Immature natural killer cell (primary cell): ENCODE results near the gene COL4A2. TPM values are rescaled to one million over a fixed set of nuclear protein-coding genes. Genes with fewer than 3 reads are reported as not detected.
A peak's percentile ranks its signal among the peaks of the same experiment; 100 is the strongest.

ENCODE experiments used
- DNase-seq, 3 donors: peaks; one replicate each; pipeline ENCODE4 v3.0.0; 2022; ENCODE audit warnings: mixed read lengths in 1 of 3
- H3K27ac Mint-ChIP-seq, 6 donors: one replicate each; pipeline ENCODE4 v1.8.0; 2020; ENCODE audit warnings: mixed read lengths in 6 of 6, mild to moderate bottlenecking in 5 of 6, inconsistent platforms in 4 of 6, moderate library complexity in 3 of 6
- H3K27me3 Mint-ChIP-seq, 3 donors: one replicate each; pipeline ENCODE4 v1.8.0; 2020 to 2021; ENCODE audit warnings: low read depth in 3 of 3, mild to moderate bottlenecking in 3 of 3, mixed read lengths in 3 of 3, moderate library complexity in 3 of 3, inconsistent platforms in 1 of 3
- H3K36me3 Mint-ChIP-seq, 3 donors: one replicate each; pipeline ENCODE4 v1.8.0; 2020; ENCODE audit warnings: mixed read lengths in 3 of 3, inconsistent platforms in 2 of 3, mild to moderate bottlenecking in 2 of 3
- H3K4me1 Mint-ChIP-seq, 2 donors: one replicate each; pipeline ENCODE4 v1.8.0; 2020; ENCODE audit warnings: inconsistent platforms in 2 of 2, mild to moderate bottlenecking in 2 of 2, mixed read lengths in 2 of 2, moderate library complexity in 1 of 2
- H3K4me3 Mint-ChIP-seq, 5 donors: one replicate each; pipeline ENCODE4 v1.8.0; 2020; ENCODE audit warnings: mild to moderate bottlenecking in 5 of 5, mixed read lengths in 5 of 5, inconsistent platforms in 3 of 5, moderate library complexity in 3 of 5
- H3K9me3 Mint-ChIP-seq, 6 donors: one replicate each; pipeline ENCODE4 v1.8.0; 2020; ENCODE audit warnings: mild to moderate bottlenecking in 6 of 6, mixed read lengths in 6 of 6, inconsistent platforms in 4 of 6, moderate library complexity in 3 of 6
- polyA plus RNA-seq, 3 donors: library from polyadenylated mRNA; unstranded; fragments of 300-500 nt; fragmentation: Illumina TruSeq; gene quantifications; one replicate each; pipeline ENCODE4 v1.2.3, GENCODE V29; 2021

The COL4A2 gene
- polyA plus RNA-seq, 3 donors from 2014 or later = not detected

DNA sequence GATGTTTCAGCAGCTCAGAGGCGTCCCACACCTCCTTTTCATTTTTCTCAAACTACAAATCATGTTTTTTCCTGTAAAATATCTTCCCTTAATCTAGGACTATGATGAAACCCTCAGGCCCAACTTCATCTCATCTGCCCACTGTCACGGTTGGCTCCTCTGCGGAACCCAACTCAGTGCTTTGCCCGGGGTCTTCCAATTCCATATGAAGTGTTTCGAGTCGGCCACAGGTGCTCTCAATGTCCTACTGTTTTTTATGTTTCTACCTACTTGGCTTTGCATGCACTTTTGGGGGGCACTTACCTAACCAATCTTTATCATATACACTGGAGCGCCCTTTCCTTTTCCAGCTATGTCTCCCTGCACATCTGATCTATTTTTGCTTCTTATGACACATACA lies 28.2 kb upstream of the COL4A2 start:
- Mint-ChIP-seq H3K27me3 (peaks cover 5 to 7% (median 6%) of the 10 kb centered on the region in 3 donors), H3K9me3 (no peaks in the 10 kb centered on the region), H3K27ac (no peak overlapping the region), H3K4me3 (no peak overlapping the region), H3K36me3 (no peaks in the 10 kb centered on the region), H3K4me1 (no peaks in the 10 kb centered on the region)
- DNase-seq = no peak

DNA sequence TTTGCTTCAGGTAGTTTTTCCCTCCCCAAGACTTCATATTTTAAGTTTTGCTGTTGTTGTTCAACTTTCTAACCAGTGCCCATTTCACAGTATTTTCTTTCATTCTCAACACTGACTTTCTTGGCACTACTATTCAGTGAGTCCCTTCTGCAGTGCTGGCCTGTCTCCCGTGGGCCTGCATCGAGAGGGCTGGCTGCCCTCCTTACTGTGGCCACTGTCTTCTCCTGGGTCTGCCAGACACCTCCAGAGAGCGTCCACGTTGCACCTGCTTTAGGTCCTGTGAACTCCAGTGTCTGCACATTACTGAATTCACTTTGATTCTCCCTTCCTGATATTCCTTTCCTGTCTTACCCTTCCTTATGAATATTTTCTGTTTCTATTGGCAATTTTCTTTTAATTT lies 27.4 kb upstream of the COL4A2 start:
- Mint-ChIP-seq H3K27me3 (peaks cover 6 to 7% (median 6%) of the 10 kb centered on the region in 3 donors), H3K4me1 (no peaks in the 10 kb centered on the region), H3K27ac (no peak overlapping the region), H3K9me3 (no peaks in the 10 kb centered on the region), H3K36me3 (no peaks in the 10 kb centered on the region), H3K4me3 (no peak overlapping the region)
- DNase-seq = no peak

DNA sequence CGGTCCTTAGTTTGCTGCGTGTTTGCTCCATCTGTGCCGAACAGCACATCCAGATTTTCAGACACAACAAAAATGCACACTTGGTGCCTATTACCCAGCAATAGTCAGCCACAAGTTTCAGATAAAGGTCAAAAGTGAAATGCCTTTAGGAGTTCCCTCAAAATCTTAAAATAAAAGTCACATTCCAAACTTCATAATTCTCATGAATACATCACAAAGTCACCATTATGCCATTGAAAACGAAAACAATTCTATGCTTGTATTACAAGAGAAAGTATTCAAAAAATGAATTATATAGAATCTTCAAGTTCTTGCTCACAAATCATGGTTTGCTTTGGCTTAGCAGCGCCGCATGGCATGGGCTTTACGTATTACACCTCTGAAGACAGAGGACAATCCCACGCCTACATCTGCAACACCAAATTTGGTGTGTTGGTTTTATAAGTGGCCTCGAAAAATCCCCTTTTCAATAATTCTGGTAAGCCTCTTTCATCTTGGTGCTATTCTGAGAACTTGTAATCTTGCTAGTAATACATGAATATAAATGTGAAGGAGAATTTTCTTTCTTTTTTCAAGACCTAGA lies 26.8 kb upstream of the COL4A2 start:
- H3K27me3 Mint-ChIP-seq = peaks cover 6 to 7% (median 6%) of the 10 kb centered on the region in 3 donors
- H3K4me3 Mint-ChIP-seq = no peak overlapping the region
- H3K4me1 Mint-ChIP-seq = no peaks in the 10 kb centered on the region
- no peaks in the 10 kb centered on the region for H3K36me3 Mint-ChIP-seq
- no peaks in the 10 kb centered on the region for H3K9me3 Mint-ChIP-seq
- DNase-seq = no peak
- no peak overlapping the region for H3K27ac Mint-ChIP-seq

DNA sequence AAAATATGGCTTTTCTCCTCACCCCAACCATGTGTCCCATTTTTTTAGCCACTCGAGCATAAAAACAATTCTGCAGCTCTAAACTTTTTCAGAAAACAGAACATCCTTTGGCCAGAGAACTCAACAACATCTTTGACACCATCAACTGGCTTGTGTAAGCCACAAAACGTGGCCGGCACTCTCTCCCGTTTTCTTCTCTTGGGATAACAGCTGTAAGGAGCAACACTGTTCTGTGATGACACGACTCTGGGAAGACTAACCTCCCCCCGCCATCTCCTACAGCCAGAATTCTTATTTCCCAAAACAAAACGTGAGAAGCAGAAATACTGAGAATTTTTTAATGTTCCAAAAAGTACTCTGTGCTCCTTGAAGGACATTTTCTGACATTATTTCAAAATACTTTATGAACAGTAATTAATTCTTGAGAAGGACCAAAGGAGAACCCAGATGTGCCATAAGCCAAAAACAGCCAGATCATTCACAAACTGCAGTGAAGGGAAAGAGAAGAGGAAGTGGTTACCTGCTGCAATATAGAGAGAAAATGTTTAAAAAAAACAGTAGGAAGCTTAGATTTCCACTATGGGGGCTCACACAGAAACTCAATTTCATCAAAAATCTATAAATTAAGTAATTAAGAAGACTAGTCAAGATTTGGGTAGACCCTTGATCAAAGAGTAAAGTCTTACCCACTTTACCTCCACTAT lies 25.9 kb upstream of the COL4A2 start:
- H3K4me3 Mint-ChIP-seq = no peak overlapping the region
- H3K27me3 Mint-ChIP-seq = peaks cover 6 to 9% (median 6%) of the 10 kb centered on the region in 3 donors
- peak overlapping the region in 1 of 6 donors; percentile 52 for H3K27ac Mint-ChIP-seq
- no peaks in the 10 kb centered on the region for H3K9me3 Mint-ChIP-seq
- no peak for DNase-seq
- H3K36me3 Mint-ChIP-seq = no peaks in the 10 kb centered on the region
- no peaks in the 10 kb centered on the region for H3K4me1 Mint-ChIP-seq

DNA sequence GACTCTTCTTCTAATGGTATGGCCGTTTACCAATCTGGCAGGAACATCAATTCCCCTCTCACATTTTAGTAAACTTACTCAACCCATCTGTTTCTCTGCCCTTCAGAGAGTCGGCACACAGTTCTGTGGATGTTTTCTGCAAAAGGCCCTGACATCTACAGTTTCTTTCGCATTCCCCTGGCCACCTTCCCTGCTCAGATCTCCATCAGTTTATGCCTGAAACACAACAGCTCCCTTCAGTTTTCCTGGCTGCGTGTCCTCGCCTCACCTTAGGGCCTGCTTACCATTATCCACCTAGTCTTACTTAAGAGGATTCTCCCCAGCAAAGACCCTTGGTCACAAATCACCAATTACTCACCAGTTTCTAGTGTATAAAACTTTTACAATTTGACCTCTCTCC lies 25.3 kb upstream of the COL4A2 start:
- H3K9me3 Mint-ChIP-seq = no peaks in the 10 kb centered on the region
- no peak overlapping the region for H3K27ac Mint-ChIP-seq
- no peaks in the 10 kb centered on the region for H3K36me3 Mint-ChIP-seq
- H3K4me3 Mint-ChIP-seq = no peak overlapping the region
- H3K4me1 Mint-ChIP-seq = no peaks in the 10 kb centered on the region
- peaks cover 6 to 9% (median 6%) of the 10 kb centered on the region in 3 donors for H3K27me3 Mint-ChIP-seq
- no peak for DNase-seq

DNA sequence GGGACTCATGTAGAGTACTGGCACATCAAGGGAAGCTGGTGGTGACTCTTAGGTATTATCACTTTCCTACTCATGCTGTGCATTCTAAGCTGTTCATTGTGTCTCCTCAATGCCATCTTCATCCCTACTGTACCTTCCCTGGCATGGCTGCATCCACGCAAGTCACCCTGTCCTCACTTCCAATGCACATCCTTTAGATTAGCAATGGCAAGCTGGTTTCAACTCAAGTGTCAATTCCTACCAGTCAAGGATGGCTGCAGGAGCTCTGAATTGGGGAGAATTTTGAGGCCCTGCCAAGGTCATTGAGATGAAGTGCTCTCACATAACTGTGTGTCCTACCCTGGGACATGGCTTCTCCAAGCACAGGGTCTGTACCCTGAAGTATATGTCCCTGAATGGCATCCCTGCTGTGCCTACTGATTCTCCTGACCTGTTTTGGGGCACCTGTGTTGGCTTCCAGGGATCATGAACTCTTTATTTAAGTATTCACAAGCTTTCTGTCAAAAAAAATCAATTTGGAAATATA lies 24.7 kb upstream of the COL4A2 start:
- Mint-ChIP-seq H3K4me3 (no peak overlapping the region), H3K27ac (no peak overlapping the region)

DNA sequence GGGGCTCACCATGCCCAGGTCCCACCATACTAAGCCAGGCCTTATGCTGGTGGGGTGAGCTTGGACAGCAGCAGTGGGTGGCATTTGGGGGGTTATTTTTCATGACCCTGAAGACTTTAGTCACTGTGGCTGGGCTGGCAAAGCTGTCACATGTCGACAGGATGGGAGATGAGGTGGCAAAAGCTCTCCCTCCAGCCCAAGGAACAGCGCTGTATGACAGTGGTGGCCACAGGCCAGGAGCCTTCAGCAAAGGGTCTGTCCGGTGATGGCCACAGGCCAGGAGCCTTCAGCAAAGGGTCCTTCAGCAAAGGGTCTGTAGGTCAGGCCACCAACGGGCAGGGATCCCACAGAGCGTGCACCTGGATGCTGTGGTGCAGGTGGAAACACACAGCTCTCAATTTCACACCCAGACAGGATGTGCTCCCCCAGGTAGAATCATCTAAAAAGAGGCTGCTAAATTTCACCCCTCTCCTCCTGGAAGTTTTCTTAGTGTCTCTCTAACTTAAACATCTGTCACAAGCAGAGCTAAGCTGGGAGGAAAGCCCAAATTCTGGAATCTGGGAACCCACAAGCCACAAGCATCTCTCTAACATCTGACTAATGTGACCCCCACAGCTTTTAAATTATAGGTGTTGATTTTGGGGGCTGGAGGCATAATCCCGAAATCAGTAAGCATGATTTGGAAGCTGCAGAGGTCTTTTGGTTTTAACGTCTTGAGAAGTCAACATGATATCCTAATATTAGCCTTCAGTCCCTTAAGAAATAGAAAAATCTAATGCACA lies 23.2 kb upstream of the COL4A2 start:
- no peaks in the 10 kb centered on the region for H3K36me3 Mint-ChIP-seq
- H3K4me3 Mint-ChIP-seq = no peak overlapping the region
- no peak for DNase-seq
- H3K27me3 Mint-ChIP-seq = peaks cover 4 to 11% (median 4%) of the 10 kb centered on the region in 3 donors
- H3K27ac Mint-ChIP-seq = no peak overlapping the region
- no peaks in the 10 kb centered on the region for H3K9me3 Mint-ChIP-seq
- H3K4me1 Mint-ChIP-seq = no peaks in the 10 kb centered on the region

More for the DNA sequence above, 24.7 kb upstream of the COL4A2 start:
- H3K9me3 Mint-ChIP-seq = no peaks in the 10 kb centered on the region
- H3K36me3 Mint-ChIP-seq = no peaks in the 10 kb centered on the region
- H3K27me3 Mint-ChIP-seq = peaks cover 6 to 9% (median 7%) of the 10 kb centered on the region in 3 donors
- no peaks in the 10 kb centered on the region for H3K4me1 Mint-ChIP-seq
- DNase-seq = no peak

DNA sequence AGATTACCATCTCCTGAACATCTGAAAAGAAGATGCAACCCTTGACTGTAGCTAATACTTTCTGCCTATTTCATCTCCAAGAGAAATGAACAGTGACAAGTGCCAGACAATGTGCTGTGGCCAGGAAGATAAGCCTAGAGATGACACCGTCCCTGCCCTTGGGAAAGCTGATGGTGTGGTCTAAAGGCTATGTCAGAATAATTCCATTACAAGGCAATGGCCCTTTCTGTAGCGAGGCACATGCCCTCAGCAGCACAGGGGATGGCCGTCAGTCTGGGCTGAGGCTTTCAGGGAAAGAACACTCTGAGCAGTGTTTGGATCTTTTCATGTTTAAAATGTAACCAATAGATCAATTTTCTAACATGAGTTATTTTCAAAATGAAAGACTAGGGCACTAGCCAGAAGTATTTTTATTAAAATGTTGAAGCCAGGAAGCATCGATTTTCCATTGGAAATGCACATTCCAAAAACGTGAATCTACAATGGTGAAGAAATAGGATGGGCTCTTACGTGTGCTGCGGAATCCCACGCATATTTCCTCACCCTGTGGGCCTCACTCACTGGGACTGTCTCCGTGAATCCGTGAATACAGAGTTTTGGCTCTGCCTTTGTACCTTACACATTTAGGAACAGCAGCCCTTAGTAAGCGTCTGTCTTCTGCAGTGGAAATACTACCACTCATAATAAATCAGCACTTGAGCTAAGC lies 22.2 kb upstream of the COL4A2 start:
- no peaks in the 10 kb centered on the region for H3K36me3 Mint-ChIP-seq
- no peak overlapping the region for H3K27ac Mint-ChIP-seq
- DNase-seq = no peak
- no peak overlapping the region for H3K4me3 Mint-ChIP-seq
- H3K27me3 Mint-ChIP-seq = peaks cover 4 to 8% (median 4%) of the 10 kb centered on the region in 3 donors
- H3K4me1 Mint-ChIP-seq = no peaks in the 10 kb centered on the region
- H3K9me3 Mint-ChIP-seq = no peaks in the 10 kb centered on the region

DNA sequence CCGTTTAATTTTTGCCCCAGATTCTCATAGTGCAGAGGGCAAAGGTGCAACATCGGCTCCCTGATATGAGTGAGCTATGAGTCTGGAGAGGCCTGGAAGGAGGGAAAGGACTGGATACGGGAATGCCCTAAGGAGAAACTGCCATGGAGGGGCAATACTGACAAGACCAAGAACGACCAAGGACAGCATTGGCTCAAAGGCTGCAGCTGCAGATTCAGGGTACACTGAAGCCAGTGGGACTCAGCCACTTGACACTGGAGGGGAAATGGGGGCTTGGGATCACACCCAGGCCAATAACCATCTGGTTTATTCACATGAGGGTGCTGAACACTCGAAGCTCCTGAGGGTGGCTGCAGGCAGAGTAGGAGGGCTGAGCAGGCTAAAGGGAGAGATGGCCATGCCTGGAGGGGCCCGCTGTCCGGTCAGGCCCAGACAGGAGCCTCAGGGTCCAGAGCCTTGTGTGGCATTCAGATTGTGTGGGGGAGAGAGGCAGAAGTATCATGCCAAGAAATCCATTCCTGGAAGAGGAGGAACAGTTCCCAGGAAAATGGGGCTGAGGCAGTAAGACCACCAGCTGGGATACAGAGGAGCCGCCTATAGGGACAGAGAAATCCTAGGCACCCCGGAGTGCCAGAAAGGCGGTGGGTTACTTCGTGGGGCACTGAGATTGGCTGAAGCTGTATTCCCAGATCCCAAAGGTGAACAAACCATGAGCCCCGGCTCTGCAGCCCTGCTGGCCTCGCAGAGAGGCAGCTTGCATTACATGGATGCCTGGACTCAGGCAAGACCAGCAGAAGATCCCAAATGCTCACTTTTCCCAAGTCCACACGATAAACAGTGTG lies 20.9 kb upstream of the COL4A2 start:
- Mint-ChIP-seq H3K9me3 (no peaks in the 10 kb centered on the region), H3K36me3 (no peaks in the 10 kb centered on the region), H3K4me1 (no peaks in the 10 kb centered on the region), H3K4me3 (no peak overlapping the region), H3K27me3 (peaks cover 4 to 6% (median 4%) of the 10 kb centered on the region in 3 donors), H3K27ac (no peak overlapping the region)
- DNase-seq = no peak

DNA sequence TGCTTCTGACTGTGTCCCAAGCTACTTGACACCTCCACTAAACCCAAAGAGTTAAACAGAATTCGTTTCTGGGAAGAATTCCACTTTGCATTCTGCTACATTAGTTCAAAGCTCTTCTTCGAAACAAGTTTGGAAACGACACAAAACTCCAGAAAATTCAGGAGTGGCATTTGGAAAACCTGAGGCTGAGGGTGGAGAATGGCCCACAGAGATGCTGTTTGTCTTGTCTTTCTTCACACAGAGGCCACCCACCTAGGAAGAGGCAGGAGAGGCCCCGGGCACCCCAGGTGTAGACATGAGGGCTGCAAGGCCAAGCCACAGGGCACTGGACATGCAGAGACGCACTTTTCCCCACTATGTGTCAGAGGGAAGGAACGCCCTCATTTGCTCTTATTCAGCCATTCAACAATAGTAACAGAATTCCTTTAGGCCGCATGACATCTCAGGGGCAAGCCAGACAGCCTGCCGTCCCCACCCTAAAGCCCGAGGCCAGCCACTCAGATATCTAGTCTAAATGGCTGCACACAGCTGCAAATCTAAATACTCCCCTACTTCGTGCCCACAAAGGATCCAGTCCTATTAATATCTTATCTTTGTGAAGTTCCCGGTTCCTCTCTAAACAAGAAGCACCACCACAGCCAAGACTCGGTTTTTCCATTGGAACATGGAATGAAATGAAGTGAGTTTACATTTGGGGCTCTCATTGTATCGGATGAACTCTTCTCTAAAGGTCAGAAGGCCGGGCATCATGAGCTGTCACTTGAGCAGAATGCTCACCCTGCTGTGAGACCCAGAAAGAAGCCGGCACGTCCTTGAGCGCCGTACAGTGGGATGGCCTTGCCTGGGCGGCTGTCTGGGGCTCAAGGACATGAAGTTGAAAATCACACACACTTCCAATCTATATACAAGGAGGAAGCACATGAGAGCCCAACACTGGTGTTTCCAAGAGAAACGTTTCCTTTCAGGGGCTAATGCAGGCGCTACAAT lies 20.0 kb upstream of the COL4A2 start:
- peaks cover 1 to 6% (median 1%) of the 10 kb centered on the region in 3 donors for H3K27me3 Mint-ChIP-seq
- no peak overlapping the region for H3K27ac Mint-ChIP-seq
- no peak overlapping the region for H3K4me3 Mint-ChIP-seq
- no peaks in the 10 kb centered on the region for H3K4me1 Mint-ChIP-seq
- no peaks in the 10 kb centered on the region for H3K9me3 Mint-ChIP-seq
- no peak for DNase-seq
- H3K36me3 Mint-ChIP-seq = no peaks in the 10 kb centered on the region

DNA sequence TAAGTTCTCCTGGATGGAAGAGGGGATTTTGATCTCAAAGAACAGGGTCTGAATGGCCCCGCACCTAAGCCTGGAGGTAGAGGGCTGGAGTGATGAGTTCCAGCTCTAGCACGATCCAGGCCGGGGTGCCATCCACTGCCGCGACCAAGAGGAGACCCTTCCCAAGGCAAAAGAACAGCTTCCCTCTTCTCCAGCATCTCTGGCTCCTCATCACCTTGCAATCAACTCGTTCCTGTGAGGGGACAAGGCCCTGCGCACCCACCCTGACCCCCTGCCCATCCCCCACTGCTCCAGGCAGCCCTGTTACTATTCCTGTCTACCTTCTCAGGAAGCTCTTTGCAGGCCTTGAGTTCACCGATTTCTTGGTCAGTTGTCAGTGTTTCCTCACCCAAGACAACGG lies 17.9 kb upstream of the COL4A2 start:
- no peaks in the 10 kb centered on the region for H3K4me1 Mint-ChIP-seq

DNA sequence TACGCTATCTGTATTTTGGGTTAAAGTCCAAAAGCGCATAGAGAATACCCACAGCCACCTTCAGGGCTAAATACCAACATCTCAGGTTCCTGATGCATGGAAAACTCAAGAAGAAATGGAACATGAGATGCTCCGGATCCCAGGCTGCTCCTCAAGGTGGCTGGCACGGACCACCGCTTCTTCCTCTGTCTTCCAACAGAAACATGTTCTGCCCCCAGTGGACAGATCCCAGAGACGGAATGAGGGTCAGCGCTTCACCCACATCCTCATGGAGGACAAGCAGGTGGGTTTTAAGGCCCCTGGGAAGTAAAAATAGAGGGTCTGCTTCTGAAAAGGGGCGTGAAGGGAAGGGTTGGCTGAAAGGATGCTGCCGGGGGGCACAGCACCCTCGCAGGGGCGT lies 17.4 kb upstream of the COL4A2 start:
- peaks cover 0 to 6% (median 1%) of the 10 kb centered on the region in 3 donors for H3K27me3 Mint-ChIP-seq
- DNase-seq = no peak
- no peaks in the 10 kb centered on the region for H3K36me3 Mint-ChIP-seq
- H3K4me3 Mint-ChIP-seq = no peak overlapping the region
- H3K27ac Mint-ChIP-seq = no peak overlapping the region
- H3K9me3 Mint-ChIP-seq = no peaks in the 10 kb centered on the region
- no peaks in the 10 kb centered on the region for H3K4me1 Mint-ChIP-seq

More for the DNA sequence above, 17.9 kb upstream of the COL4A2 start:
- H3K36me3 Mint-ChIP-seq = no peaks in the 10 kb centered on the region
- DNase-seq = no peak
- no peaks in the 10 kb centered on the region for H3K9me3 Mint-ChIP-seq
- no peak overlapping the region for H3K4me3 Mint-ChIP-seq
- H3K27ac Mint-ChIP-seq = no peak overlapping the region
- H3K27me3 Mint-ChIP-seq = peaks cover 0 to 6% (median 1%) of the 10 kb centered on the region in 3 donors
